Stimulated activated CD4-positive, alpha-beta T cell treated with anti-CD3 and anti-CD28 coated beads, Interleukin-12 subunit alpha, Interleukin-12 subunit beta, amount 100 ng/mL, for 48 hours (primary cell): ENCODE results near the gene LCN15.
"Not testable (repeated sequence)": the region's sequence is repeated elsewhere in the genome, so short reads cannot be mapped to it uniquely, and the experiment has no call there.

Experiments used
- DNase-seq, 3 donors: peaks; one replicate each; pipeline ENCODE4 v3.0.0-alpha.2; 2020; ENCODE audit warnings: low read depth in 2 of 3, low spot score in 1 of 3

Gene LCN15

GRCh38 chr9:136775191-136775590, 10.9 kb upstream of the LCN15 start:
- DNase-seq, result no peak

- no peak for DNase-seq
These were observed 10.2 kb upstream of the LCN15 start for GRCh38 chr9:136774416-136775045.

- no peak for DNase-seq
These were observed 9.2 kb upstream of the LCN15 start for GRCh38 chr9:136773386-136774044.

- DNase-seq, result no peak
These were observed 7.6 kb upstream of the LCN15 start for GRCh38 chr9:136771907-136772415.

GRCh38 chr9:136769710-136770191, 5.4 kb upstream of the LCN15 start:
- peak in 2 of 3 donors; percentile 46 to 56 for DNase-seq

GRCh38 chr9:136766410-136767120, 2.2 kb upstream of the LCN15 start:
- peak; percentile 27 to 50 (median 43) for DNase-seq

- DNase-seq, result not testable (repeated sequence)
These were observed 1.6 kb upstream of the LCN15 start for GRCh38 chr9:136765745-136766409.

- DNase-seq, result no peak
These were observed 723 bp upstream of the LCN15 start for GRCh38 chr9:136765041-136765440.

GRCh38 chr9:136763649-136764035, 676 bp downstream of the LCN15 start:
- no peak for DNase-seq

- DNase-seq, result peak in 1 of 3 donors; percentile 54
These were observed 1.2 kb downstream of the LCN15 start for GRCh38 chr9:136762915-136763648.

- no peak for DNase-seq
These were observed 2.1 kb downstream of the LCN15 start for GRCh38 chr9:136762221-136762691.

- DNase-seq, result no peak
These were observed 2.8 kb downstream of the LCN15 start for GRCh38 chr9:136761545-136761981.

- DNase-seq, result not testable (repeated sequence)
These were observed 3.3 kb downstream of the LCN15 start for GRCh38 chr9:136760834-136761544.

GRCh38 chr9:136760424-136760823, 3.9 kb downstream of the LCN15 start:
- no peak for DNase-seq

- no peak for DNase-seq
These were observed 4.6 kb downstream of the LCN15 start for GRCh38 chr9:136759436-136760325.

- DNase-seq, result no peak
These were observed 5.3 kb downstream of the LCN15 start for GRCh38 chr9:136759001-136759400.

- DNase-seq, result no peak
These were observed 6.6 kb downstream of the LCN15 start for GRCh38 chr9:136757751-136758140.

- DNase-seq, result no peak
These were observed 7.0 kb downstream of the LCN15 start for GRCh38 chr9:136757328-136757727.

GRCh38 chr9:136756836-136757235, 7.5 kb downstream of the LCN15 start:
- no peak for DNase-seq
